HEK293T (cell line): Measurements from ENCODE around the gene GBP5.
"Not testable (repeated sequence)": the region's sequence is repeated elsewhere in the genome, so short reads cannot be mapped to it uniquely, and the experiment has no call there.

Source experiments
- CTCF ChIA-PET: fragments of 350-600 bp; formaldehyde crosslinking; extraction: SDS; loops from one replicate; lab custom pipeline; 2021; ENCODE audit warnings: antibody characterized with exemption, inconsistent platforms; lab: Yijun Ruan, JAX
- POLR2A ChIA-PET: fragments of 350-600 bp; formaldehyde crosslinking; extraction: SDS; loops from one replicate; lab custom pipeline; 2020; ENCODE audit warnings: antibody characterized with exemption, inconsistent platforms; lab: Yijun Ruan, JAX
- DNase-seq: peaks from one replicate; pipeline ENCODE4 v3.0.0; 2012; ENCODE audit warnings: mixed read lengths; ENCODE audit errors: extremely low spot score
- ARNT ChIP-seq: fragments of 450-650 bp; IDR thresholded peaks from 2 replicates; pipeline ENCODE4 v1.6.1; 2017; ENCODE audit warnings: mild to moderate bottlenecking
- BHLHE40 ChIP-seq: fragments of 450-650 bp; IDR thresholded peaks from 2 replicates; pipeline ENCODE4 v1.6.1; 2016; ENCODE audit warnings: mild to moderate bottlenecking, moderate library complexity, borderline replicate concordance
- CTBP1 ChIP-seq: fragments of 450-650 bp; IDR thresholded peaks from 2 replicates; pipeline ENCODE4 v1.6.1; 2016; ENCODE audit warnings: borderline replicate concordance
- ELF4 ChIP-seq: fragments of 450-650 bp; IDR thresholded peaks from 2 replicates; pipeline ENCODE4 v1.6.1; 2017; ENCODE audit warnings: antibody characterized with exemption
- FOXA1 ChIP-seq: fragments of 450-650 bp; IDR thresholded peaks from 2 replicates; pipeline ENCODE4 v1.6.1; 2016; ENCODE audit warnings: mild to moderate bottlenecking
- FOXK2 ChIP-seq: fragments of 450-650 bp; IDR thresholded peaks from 2 replicates; pipeline ENCODE4 v1.6.1; 2016; ENCODE audit warnings: mild to moderate bottlenecking
- FOXM1 ChIP-seq: fragments of 450-650 bp; IDR thresholded peaks from 2 replicates; pipeline ENCODE4 v1.6.1; 2017; ENCODE audit warnings: mild to moderate bottlenecking, borderline replicate concordance
- HDGF ChIP-seq: fragments of 450-650 bp; IDR thresholded peaks from 2 replicates; pipeline ENCODE4 v1.6.1; 2017; ENCODE audit warnings: antibody characterized with exemption, borderline replicate concordance
- L3MBTL2 ChIP-seq: fragments of 450-650 bp; conservative IDR thresholded peaks from 2 replicates; pipeline ENCODE4 v1.6.1; 2016; ENCODE audit warnings: mild to moderate bottlenecking
- LEF1 ChIP-seq: fragments of 450-650 bp; IDR thresholded peaks from 2 replicates; pipeline ENCODE4 v1.6.1; 2017; ENCODE audit warnings: mild to moderate bottlenecking, borderline replicate concordance
- NFRKB ChIP-seq: fragments of 450-650 bp; IDR thresholded peaks from 2 replicates; pipeline ENCODE4 v1.6.1; 2016; ENCODE audit warnings: mild to moderate bottlenecking, moderate library complexity
- PKNOX1 ChIP-seq: fragments of 450-650 bp; IDR thresholded peaks from 2 replicates; pipeline ENCODE4 v1.6.1; 2016
- SP1 ChIP-seq: fragments of 450-650 bp; IDR thresholded peaks from 2 replicates; pipeline ENCODE4 v1.6.1; 2017
- SUZ12 ChIP-seq: fragments of 450-650 bp; IDR thresholded peaks from 2 replicates; pipeline ENCODE4 v1.6.1; 2016; ENCODE audit warnings: mild to moderate bottlenecking
- TARDBP ChIP-seq: fragments of 450-650 bp; IDR thresholded peaks from 2 replicates; pipeline ENCODE4 v1.6.1; 2016
- ZNF384 ChIP-seq: fragments of 450-650 bp; IDR thresholded peaks from 2 replicates; pipeline ENCODE4 v1.6.1; 2016

The GBP5 gene

GRCh38 chr1:89306273-89306672 is 33.6 kb upstream of the GBP5 start:
- DNase-seq = no peak
- POLR2A ChIA-PET = no interaction called here
- CTCF ChIA-PET = no interaction called here
- no peak for TF ChIP-seq ELF4
- no peak for TF ChIP-seq TARDBP
- no peak for TF ChIP-seq CTBP1
- TF ChIP-seq FOXA1 = no peak
- TF ChIP-seq FOXK2 = no peak
- no peak for TF ChIP-seq SUZ12
- no peak for TF ChIP-seq BHLHE40
- no peak for TF ChIP-seq ARNT
- no peak for TF ChIP-seq SP1
- TF ChIP-seq L3MBTL2 = no peak
- no peak for TF ChIP-seq LEF1

GRCh38 chr1:89305493-89305892 is 32.8 kb upstream of the GBP5 start:
- TF ChIP-seq LEF1 = no peak
- no peak for TF ChIP-seq L3MBTL2
- TF ChIP-seq BHLHE40 = no peak
- no peak for TF ChIP-seq ZNF384
- no peak for TF ChIP-seq ARNT
- no peak for TF ChIP-seq CTBP1
- TF ChIP-seq ELF4 = no peak
- no peak for TF ChIP-seq SUZ12
- TF ChIP-seq NFRKB = no peak
- TF ChIP-seq FOXK2 = no peak
- TF ChIP-seq HDGF = no peak
- no peak for TF ChIP-seq SP1
- no peak for TF ChIP-seq FOXA1
- DNase-seq = no peak
- ChIA-PET POLR2A (no interaction called here), CTCF (no interaction called here)

- ChIA-PET CTCF (no interaction called here), POLR2A (no interaction called here)
- no peak for DNase-seq
- TF ChIP-seq FOXM1 (no peak), CTBP1 (no peak), L3MBTL2 (no peak), FOXK2 (no peak), FOXA1 (no peak), TARDBP (no peak), HDGF (no peak), SP1 (no peak)
Observed at GRCh38 chr1:89304572-89305230, 32.0 kb upstream of the GBP5 start.

- ChIA-PET POLR2A (no interaction called here), CTCF (no interaction called here)
- no peak for TF ChIP-seq LEF1
- TF ChIP-seq PKNOX1 = no peak
- TF ChIP-seq NFRKB = no peak
- no peak for TF ChIP-seq CTBP1
- no peak for TF ChIP-seq SUZ12
- TF ChIP-seq FOXM1 = no peak
- no peak for TF ChIP-seq FOXK2
- no peak for TF ChIP-seq ARNT
- no peak for TF ChIP-seq HDGF
- TF ChIP-seq TARDBP = no peak
- TF ChIP-seq ZNF384 = no peak
- TF ChIP-seq L3MBTL2 = no peak
- TF ChIP-seq BHLHE40 = no peak
- TF ChIP-seq ELF4 = no peak
- no peak for TF ChIP-seq SP1
- TF ChIP-seq FOXA1 = no peak
- no peak for DNase-seq
Observed at GRCh38 chr1:89302697-89303332, 30.2 kb upstream of the GBP5 start.

- POLR2A ChIA-PET, DNase-seq, CTCF ChIA-PET: not testable (repeated sequence)
Observed at GRCh38 chr1:89299739-89300463, 27.2 kb upstream of the GBP5 start.

- POLR2A ChIA-PET = no interaction called here
Observed at GRCh38 chr1:89298461-89298860, 25.8 kb upstream of the GBP5 start.

GRCh38 chr1:89295187-89295586 is 22.5 kb upstream of the GBP5 start:
- ChIA-PET POLR2A (no interaction called here), CTCF (no interaction called here)
- TF ChIP-seq CTBP1 = no peak
- no peak for TF ChIP-seq ELF4
- TF ChIP-seq L3MBTL2 = no peak
- no peak for TF ChIP-seq FOXK2
- no peak for TF ChIP-seq FOXM1
- no peak for TF ChIP-seq LEF1
- TF ChIP-seq SP1 = no peak
- TF ChIP-seq HDGF = no peak
- no peak for TF ChIP-seq TARDBP
- TF ChIP-seq NFRKB = no peak
- no peak for TF ChIP-seq FOXA1
- no peak for TF ChIP-seq ARNT
- TF ChIP-seq PKNOX1 = no peak
- no peak for TF ChIP-seq SUZ12
- no peak for TF ChIP-seq BHLHE40
- no peak for TF ChIP-seq ZNF384
- no peak for DNase-seq

More at GRCh38 chr1:89298461-89298860, 25.8 kb upstream of the GBP5 start:
- TF ChIP-seq CTBP1 (no peak), ELF4 (no peak), SP1 (no peak), BHLHE40 (no peak), HDGF (no peak)
- DNase-seq = no peak
- CTCF ChIA-PET = no interaction called here
